Measurements from ENCODE around the gene RAD23B.
"Not testable (repeated sequence)": the region's sequence is repeated elsewhere in the genome, so short reads cannot be mapped to it uniquely, and the experiment has no call there.

Gene RAD23B

GRCh38 chr9:107293543-107294085 lies 10.5 kb downstream of the RAD23B start:
- no peak for DNase-seq (ENCODE audit: low read depth)

DNA sequence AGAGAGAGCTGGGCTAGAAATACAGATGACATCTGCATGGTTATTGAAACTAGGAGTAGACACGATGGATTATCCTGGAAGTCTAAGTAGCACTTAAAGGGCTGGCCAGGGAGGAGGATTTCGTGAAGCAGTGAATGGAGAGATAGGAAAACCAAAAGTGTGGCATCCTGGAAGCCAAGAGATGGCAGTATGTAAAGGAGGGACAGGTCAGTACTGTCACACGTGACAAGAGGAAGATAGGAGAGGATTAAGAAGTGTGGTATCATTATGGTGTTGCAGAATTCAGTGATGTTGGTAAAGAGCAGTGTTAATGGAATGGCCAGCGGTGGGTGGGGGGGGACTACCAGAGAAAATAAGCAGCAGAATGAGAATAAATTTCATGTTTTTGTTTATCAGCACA lies 11.7 kb downstream of the RAD23B start:
- DNase-seq (ENCODE audit: low read depth), result no peak

GRCh38 chr9:107295995-107296394 lies 12.9 kb downstream of the RAD23B start:
- DNase-seq (ENCODE audit: low read depth), result no peak

- not testable (repeated sequence) for DNase-seq (ENCODE audit: low read depth)
Observed at GRCh38 chr9:107296592-107296991, 13.5 kb downstream of the RAD23B start.

DNA sequence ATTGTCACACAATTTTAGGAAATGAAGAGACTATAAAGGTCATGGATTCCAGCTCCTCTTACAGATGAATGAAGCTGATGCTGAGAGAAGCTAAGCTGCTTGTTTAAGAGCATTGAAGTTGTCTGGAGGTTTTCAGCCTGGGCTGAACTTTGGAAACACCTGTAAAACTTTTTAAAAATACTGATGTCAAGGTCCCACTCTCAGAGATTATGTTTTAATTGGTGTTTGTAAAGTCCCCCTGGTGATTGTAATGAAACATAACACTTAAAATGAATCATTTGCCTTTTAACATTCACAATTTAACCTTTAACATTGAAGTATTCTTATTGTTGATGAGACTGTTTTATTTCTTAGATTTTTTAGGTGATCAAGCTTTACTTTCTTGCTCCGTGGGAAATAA lies 16.4 kb downstream of the RAD23B start:
- DNase-seq (ENCODE audit: low read depth), result no peak

DNA sequence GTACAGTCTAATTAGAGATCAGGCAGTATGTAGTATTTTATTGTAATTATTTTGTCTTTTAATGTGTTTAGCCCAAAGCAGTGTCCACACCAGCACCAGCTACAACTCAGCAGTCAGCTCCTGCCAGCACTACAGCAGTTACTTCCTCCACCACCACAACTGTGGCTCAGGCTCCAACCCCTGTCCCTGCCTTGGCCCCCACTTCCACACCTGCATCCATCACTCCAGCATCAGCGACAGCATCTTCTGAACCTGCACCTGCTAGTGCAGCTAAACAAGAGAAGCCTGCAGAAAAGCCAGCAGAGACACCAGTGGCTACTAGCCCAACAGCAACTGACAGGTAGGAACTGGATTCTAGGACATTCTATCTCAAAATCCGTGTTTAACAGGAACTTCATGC lies 23.2 kb downstream of the RAD23B start:
- DNase-seq (ENCODE audit: low read depth), result no peak

GRCh38 chr9:107307331-107307730 lies 24.3 kb downstream of the RAD23B start:
- no peak for DNase-seq (ENCODE audit: low read depth)

DNA sequence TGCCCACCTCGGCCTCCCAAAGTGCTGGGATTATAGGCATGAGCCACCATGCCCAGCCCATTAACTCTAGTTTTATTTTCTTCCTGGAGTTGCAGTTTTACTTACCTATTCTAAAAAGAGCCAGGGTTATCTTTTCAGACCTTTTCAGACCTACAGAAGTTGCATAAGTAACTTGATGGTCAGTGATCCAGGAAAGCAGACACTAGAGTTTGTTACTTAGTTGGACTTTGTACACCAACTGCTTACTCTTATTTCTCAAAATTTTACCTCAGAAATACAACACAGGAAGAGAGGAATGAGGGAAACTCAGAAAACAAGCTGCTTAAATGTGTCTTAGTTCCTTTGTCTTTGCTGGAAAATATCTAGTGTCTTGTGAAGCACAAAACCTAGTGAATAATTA lies 25.4 kb downstream of the RAD23B start:
- no peak for DNase-seq (ENCODE audit: low read depth)

DNA sequence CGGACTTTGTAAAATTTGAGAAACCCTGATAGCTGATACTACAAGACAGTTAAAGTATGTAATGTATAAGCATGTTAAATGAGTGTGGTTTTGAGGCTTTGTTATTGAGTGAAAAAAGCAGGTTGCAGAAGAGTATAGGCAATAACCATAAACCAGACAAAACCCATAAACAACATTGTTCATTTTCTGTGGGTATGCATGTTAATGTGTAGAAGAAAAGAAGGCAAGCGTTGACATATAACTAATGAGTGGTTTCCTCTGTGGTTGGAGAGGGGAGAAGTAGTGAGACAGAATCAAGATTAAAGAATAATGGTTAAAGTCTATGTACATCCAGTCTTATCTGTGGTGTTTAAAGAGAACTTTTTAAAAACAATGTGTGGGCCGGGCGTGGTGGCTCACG lies 26.2 kb downstream of the RAD23B start:
- DNase-seq (ENCODE audit: low read depth), result no peak

DNA sequence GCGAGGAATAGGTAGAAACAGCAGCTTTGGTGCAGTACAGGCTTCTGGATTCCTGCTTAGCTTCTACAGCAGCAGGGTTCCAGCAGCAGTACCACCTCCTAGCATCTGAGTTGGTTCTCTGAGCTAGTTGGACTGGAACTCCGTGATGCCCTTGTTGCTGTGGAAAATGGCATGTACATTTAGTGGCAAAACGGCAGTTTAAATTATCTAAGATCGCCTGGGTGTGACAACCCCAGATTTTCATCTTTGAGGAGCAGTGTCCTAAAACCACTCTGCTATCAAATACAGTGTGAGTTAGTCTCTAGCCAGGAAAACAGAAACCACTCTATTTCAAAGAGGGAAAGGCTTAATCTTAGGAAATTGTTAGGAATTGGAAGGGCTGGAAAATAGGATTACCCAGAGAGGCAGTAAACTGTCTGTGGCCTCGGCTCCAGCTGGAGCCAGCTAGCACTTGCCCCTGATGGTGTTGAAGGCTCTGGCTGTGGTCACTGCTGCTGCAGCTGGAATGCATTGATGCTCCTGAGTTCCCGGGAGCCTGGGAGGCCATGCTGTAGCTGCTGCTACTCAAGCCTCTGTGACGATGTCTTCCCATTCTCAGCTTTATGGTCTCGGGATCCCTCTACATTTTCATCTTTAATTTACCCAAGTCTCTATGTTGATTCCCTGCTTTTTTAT lies 29.4 kb downstream of the RAD23B start:
- no peak for DNase-seq (ENCODE audit: low read depth)

GRCh38 chr9:107313555-107314096 lies 30.5 kb downstream of the RAD23B start:
- no peak for DNase-seq (ENCODE audit: low read depth)

DNA sequence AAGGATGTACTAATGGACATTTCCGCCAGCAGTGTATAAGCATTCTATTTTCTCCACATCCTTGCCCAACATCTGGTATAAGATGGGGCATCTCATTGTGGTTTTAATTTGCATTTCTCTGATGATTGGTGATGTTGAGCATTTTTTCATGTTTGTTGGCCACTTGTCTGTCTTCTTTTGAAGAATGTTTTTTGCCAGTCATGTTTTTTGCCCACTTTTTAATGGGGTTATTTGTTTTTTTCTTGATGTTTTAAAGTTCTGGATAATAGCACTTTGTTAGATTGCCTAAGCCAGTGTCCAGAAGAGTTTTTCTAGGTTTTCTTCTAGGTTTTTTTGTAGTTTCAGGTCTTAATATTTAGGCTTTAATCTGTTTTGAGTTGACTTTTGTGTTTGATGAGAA lies 31.7 kb downstream of the RAD23B start:
- DNase-seq (ENCODE audit: low read depth), result no peak

- DNase-seq (ENCODE audit: low read depth), result no peak
Observed at GRCh38 chr9:107316795-107317661, 33.9 kb downstream of the RAD23B start.

GRCh38 chr9:107322643-107323042 lies 39.6 kb downstream of the RAD23B start:
- no peak for DNase-seq (ENCODE audit: low read depth)

- no peak for DNase-seq (ENCODE audit: low read depth)
Observed at GRCh38 chr9:107323836-107324585, 40.9 kb downstream of the RAD23B start.

- no peak for DNase-seq (ENCODE audit: low read depth)
Observed at GRCh38 chr9:107325842-107326241, 42.8 kb downstream of the RAD23B start.

DNA sequence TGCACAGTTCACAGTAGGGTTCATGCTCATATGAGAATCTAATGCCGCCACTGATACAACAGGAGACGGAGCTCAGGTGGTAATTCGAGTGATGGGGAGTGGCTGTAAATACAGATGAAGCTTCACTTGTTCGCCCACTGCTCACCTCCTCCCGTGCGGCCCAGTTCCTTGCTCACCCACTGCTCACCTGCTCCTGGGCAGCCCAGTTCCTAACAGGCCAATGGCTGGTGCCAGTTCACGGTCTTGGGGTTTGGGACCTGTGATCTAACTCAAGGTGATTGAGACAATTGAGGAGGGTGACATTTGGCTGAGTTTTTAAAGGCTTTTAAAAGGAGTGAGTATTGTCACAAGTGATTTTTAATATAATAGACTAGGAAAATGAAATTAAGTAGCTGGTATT lies 45.4 kb downstream of the RAD23B start:
- DNase-seq (ENCODE audit: low read depth), result no peak

GRCh38 chr9:107330420-107330819 lies 47.3 kb downstream of the RAD23B start:
- no peak for DNase-seq (ENCODE audit: low read depth)

DNA sequence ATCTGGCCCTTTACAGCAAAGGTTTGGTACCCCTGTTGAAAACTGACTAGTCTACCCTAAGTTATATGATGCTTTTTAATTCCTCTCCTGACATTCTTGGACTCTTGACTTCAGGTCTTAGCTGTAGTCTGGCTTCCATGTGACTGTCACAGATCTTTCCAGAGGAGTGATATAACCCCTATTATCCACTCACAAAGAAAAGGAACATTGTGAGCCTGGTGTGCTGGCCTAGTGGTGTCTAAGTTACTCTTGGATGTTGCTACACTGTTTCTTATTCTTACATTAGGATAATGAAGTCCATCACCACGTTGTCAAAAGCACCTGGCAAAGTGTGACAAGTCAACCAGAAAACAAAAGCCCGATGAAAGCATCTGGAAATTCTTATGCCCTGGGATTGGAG lies 49.8 kb downstream of the RAD23B start:
- DNase-seq (ENCODE audit: low read depth), result no peak

DNA sequence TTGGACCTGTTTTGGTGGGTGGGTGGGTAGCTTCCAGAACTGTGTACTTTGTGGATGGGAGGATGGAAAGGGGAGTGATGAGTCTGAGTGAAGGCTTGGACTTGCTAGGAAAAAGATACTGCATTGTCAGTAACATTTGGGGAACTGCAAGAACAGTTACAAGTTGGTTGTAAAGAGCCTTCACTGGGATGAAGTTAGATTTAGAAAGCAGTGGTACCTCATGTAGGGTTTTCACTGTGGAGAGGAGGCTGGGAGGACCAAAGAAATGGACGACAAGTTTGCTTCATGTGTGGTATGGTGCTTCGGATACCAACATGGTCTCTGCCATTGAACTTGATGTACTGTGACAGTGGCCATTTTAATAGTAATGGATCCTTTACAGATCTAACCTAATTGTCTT lies 50.3 kb downstream of the RAD23B start:
- no peak for DNase-seq (ENCODE audit: low read depth)

GRCh38 chr9:107334103-107334776 lies 51.2 kb downstream of the RAD23B start:
- DNase-seq (ENCODE audit: low read depth), result no peak

GRCh38 chr9:107335331-107335730 lies 52.3 kb downstream of the RAD23B start:
- DNase-seq (ENCODE audit: low read depth), result no peak

All from stimulated activated CD4-positive, alpha-beta T cell treated with anti-CD3 and anti-CD28 coated beads, Interleukin-2, amount 100 ng/mL, for 4 hours (primary cell).